Transverse colon (tissue), 4 donors: ENCODE results near the gene GNG14. TPM values are rescaled to one million over a fixed set of nuclear protein-coding genes. Genes with fewer than 3 reads are reported as not detected.

Source experiments
- DNase-seq: peaks from one replicate; pipeline ENCODE4 v3.0.0-alpha.2; 2019
- H3K27ac ChIP-seq, 4 donors: fragments of 200-600 bp; sonication (generic); 2 replicates each; pipeline ENCODE4 v1.5.1; 2016 to 2018; ENCODE audit warnings: inconsistent platforms in 4 of 4
- H3K27me3 ChIP-seq: fragments of 200-600 bp; sonication (generic); 2 replicates; pipeline ENCODE4 v1.5.1; 2017; ENCODE audit warnings: inconsistent platforms
- H3K36me3 ChIP-seq, 4 donors: fragments of 200-600 bp; sonication (generic); 2 replicates each; pipeline ENCODE4 v1.5.1; 2017 to 2019; ENCODE audit warnings: inconsistent platforms in 4 of 4
- H3K4me1 ChIP-seq, 4 donors: fragments of 200-600 bp; sonication (generic); 2 replicates each; pipeline ENCODE4 v1.5.1; 2017 to 2020; ENCODE audit warnings: inconsistent platforms in 4 of 4
- H3K4me3 ChIP-seq, 4 donors: fragments of 200-600 bp; sonication (generic); 1 replicate in 1 of 4; 2 replicates in 3 of 4; pipeline versions ENCODE4 v1.5.1 to v1.6.1; 2017 to 2019; ENCODE audit warnings: inconsistent platforms in 4 of 4
- H3K9me3 ChIP-seq, 2 donors: fragments of 200-600 bp; sonication (generic); 2 replicates each; pipeline ENCODE4 v1.5.1; 2017 to 2019; ENCODE audit warnings: inconsistent platforms in 2 of 2
- EP300 ChIP-seq: sonication (generic); formaldehyde crosslinking; IDR thresholded peaks from one replicate; pipeline ENCODE4 v1.6.1; 2017; ENCODE audit warnings: antibody characterized with exemption, low read depth
- POLR2A ChIP-seq: fragments of 450-650 bp; IDR thresholded peaks from one replicate; pipeline ENCODE4 v1.6.1; 2016; ENCODE audit warnings: antibody characterized with exemption, mild to moderate bottlenecking, moderate library complexity
- POLR2AphosphoS5 ChIP-seq, 3 donors: sonication (generic); formaldehyde crosslinking; IDR thresholded peaks; one replicate each; pipeline ENCODE4 v1.6.1; 2016; ENCODE audit warnings: antibody characterized with exemption in 3 of 3
- WGBS, 2 donors: methylation state at CpG; one replicate each; pipeline ENCODE4 v1.1.5; 2018; ENCODE audit warnings: low coverage in 1 of 2; 5-methylcytosine and 5-hydroxymethylcytosine counted together
- in situ Hi-C, 4 donors: fragments of 200-750 bp; cut with MboI; loops; one replicate each; pipeline versions ENCODE4 v1.15.0 to v1.15.1; 2017; ENCODE audit warnings: low sequenced_read_pairs in 3 of 4, low pct_ligation_motif_present in 1 of 4, low pct_unique_long_range_greater_than_20kb in 1 of 4
- intact Hi-C: fragments of 100-400 bp; cut with DNase I; formaldehyde crosslinking; loops from one replicate; pipeline ENCODE4 v1.15.1; 2023; ENCODE audit warnings: low total_unique reads
- total RNA-seq, 4 donors: library from RNA; depleted of rRNA; stranded (reverse); fragments of >200 nt; gene quantifications; one replicate each; pipeline ENCODE4 v1.1.0, GENCODE V29; 2016
- TF ChIP-seq, protein P1 (sequence below), 5 experiments: fragments of 200-600 bp in 3 of 5; fragments of 450-650 bp in 2 of 5; sonication (generic) in 3 of 5; IDR thresholded peaks; 1 replicate in 2 of 5; 2 replicates in 3 of 5; pipeline ENCODE4 v1.5.1; 2016 to 2017; ENCODE audit warnings: antibody characterized with exemption in 5 of 5, inconsistent platforms in 3 of 5, mild to moderate bottlenecking in 2 of 5, moderate library complexity in 1 of 5

Gene GNG14
- total RNA-seq, 4 donors from 2014 or later = not detected

- peaks cover 0 to 5% (median 5%) of the 10 kb centered on the region in 4 donors for H3K4me1 ChIP-seq
- H3K4me3 ChIP-seq = no peak overlapping the region
- no peak for DNase-seq
- in situ Hi-C loops (no loop called here), intact Hi-C loops (no loop called here)
- H3K27ac ChIP-seq = no peak overlapping the region
- H3K9me3 ChIP-seq = no peaks in the 10 kb centered on the region
- no peaks in the 10 kb centered on the region for H3K36me3 ChIP-seq
- WGBS, 2 donors = 80% methylated on average over 3 of the region's 3 CpGs; no CpG with 5 or more reads in 1 of the 2 donors
- H3K27me3 ChIP-seq = no peaks in the 10 kb centered on the region
- TF ChIP-seq EP300 (no peak), POLR2A (no peak), POLR2AphosphoS5 (IDR thresholded peaks at IDR 0.05) (no peak)
- TF ChIP-seq, protein P1, sequence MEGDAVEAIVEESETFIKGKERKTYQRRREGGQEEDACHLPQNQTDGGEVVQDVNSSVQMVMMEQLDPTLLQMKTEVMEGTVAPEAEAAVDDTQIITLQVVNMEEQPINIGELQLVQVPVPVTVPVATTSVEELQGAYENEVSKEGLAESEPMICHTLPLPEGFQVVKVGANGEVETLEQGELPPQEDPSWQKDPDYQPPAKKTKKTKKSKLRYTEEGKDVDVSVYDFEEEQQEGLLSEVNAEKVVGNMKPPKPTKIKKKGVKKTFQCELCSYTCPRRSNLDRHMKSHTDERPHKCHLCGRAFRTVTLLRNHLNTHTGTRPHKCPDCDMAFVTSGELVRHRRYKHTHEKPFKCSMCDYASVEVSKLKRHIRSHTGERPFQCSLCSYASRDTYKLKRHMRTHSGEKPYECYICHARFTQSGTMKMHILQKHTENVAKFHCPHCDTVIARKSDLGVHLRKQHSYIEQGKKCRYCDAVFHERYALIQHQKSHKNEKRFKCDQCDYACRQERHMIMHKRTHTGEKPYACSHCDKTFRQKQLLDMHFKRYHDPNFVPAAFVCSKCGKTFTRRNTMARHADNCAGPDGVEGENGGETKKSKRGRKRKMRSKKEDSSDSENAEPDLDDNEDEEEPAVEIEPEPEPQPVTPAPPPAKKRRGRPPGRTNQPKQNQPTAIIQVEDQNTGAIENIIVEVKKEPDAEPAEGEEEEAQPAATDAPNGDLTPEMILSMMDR (IDR thresholded peaks at IDR 0.05) = no peak
Measured at GRCh38 chr19:12685831-12686230, 2.0 kb upstream of the GNG14 start.

- no peak overlapping the region for H3K4me3 ChIP-seq
- no peaks in the 10 kb centered on the region for H3K27me3 ChIP-seq
- no peaks in the 10 kb centered on the region for H3K36me3 ChIP-seq
- H3K9me3 ChIP-seq = no peaks in the 10 kb centered on the region
- WGBS, 2 donors = 81% methylated on average over 5 of the region's 12 CpGs; no CpG with 5 or more reads in 1 of the 2 donors
- TF ChIP-seq EP300 (no peak), POLR2A (no peak), POLR2AphosphoS5 (IDR thresholded peaks at IDR 0.05) (no peak)
- TF ChIP-seq, protein P1 (IDR thresholded peaks at IDR 0.05) = no peak
- no peaks in the 10 kb centered on the region for H3K4me1 ChIP-seq
- in situ Hi-C loops = no loop called here
- H3K27ac ChIP-seq = no peak overlapping the region
- DNase-seq = no peak
- intact Hi-C loops = no loop called here
Measured at GRCh38 chr19:12689012-12689411, 1.2 kb downstream of the GNG14 start.

- H3K27ac ChIP-seq = no peak overlapping the region
- H3K4me1 ChIP-seq = no peaks in the 10 kb centered on the region
- intact Hi-C loops (no loop called here), in situ Hi-C loops (no loop called here)
- H3K27me3 ChIP-seq = no peaks in the 10 kb centered on the region
- TF ChIP-seq POLR2A (no peak), POLR2AphosphoS5 (IDR thresholded peaks at IDR 0.05) (no peak), EP300 (no peak)
- TF ChIP-seq, protein P1 (IDR thresholded peaks at IDR 0.05) = no peak
- WGBS, 2 donors = 83% methylated on average over 26 of the region's 26 CpGs; no CpG with 5 or more reads in 1 of the 2 donors
- H3K36me3 ChIP-seq = no peaks in the 10 kb centered on the region
- no peak for DNase-seq
- no peaks in the 10 kb centered on the region for H3K9me3 ChIP-seq
- no peak overlapping the region for H3K4me3 ChIP-seq
Measured at GRCh38 chr19:12689581-12690216, 1.9 kb downstream of the GNG14 start.

GRCh38 chr19:12692960-12693359 is 5.2 kb downstream of the GNG14 start:
- Histone ChIP-seq H3K27me3 (no peaks in the 10 kb centered on the region), H3K36me3 (no peaks in the 10 kb centered on the region), H3K4me1 (peaks cover 0 to 19% (median 12%) of the 10 kb centered on the region in 4 donors), H3K9me3 (no peaks in the 10 kb centered on the region), H3K27ac (no peak overlapping the region), H3K4me3 (no peak overlapping the region)
- no peak for DNase-seq
- TF ChIP-seq, protein P1 (IDR thresholded peaks at IDR 0.05) = no peak
- TF ChIP-seq EP300 = no peak
- TF ChIP-seq POLR2AphosphoS5 (IDR thresholded peaks at IDR 0.05) = no peak
- no peak for TF ChIP-seq POLR2A
- in situ Hi-C loops (no loop called here), intact Hi-C loops (no loop called here)
- 100% methylated on average over 4 of the region's 5 CpGs; no CpG with 5 or more reads in 1 of the 2 donors for WGBS, 2 donors
